Stomach smooth muscle (tissue), 2 donors: ENCODE results near the gene RMC1.
"Not testable (repeated sequence)": the region's sequence is repeated elsewhere in the genome, so short reads cannot be mapped to it uniquely, and the experiment has no call there.

ENCODE experiments used
- H3K27ac ChIP-seq: one replicate; pipeline ENCODE4 v1.7.0; 2013; ENCODE audit warnings: mild to moderate bottlenecking, low read length, inconsistent platforms
- H3K27me3 ChIP-seq, 2 donors: one replicate each; pipeline ENCODE4 v1.7.0; 2013; ENCODE audit warnings: low read length in 2 of 2; ENCODE audit not compliant: insufficient read depth in 2 of 2, control insufficient read depth in 1 of 2
- H3K36me3 ChIP-seq, 2 donors: one replicate each; pipeline ENCODE4 v1.7.0; 2013; ENCODE audit warnings: low read length in 2 of 2; ENCODE audit not compliant: control insufficient read depth in 2 of 2, insufficient read depth in 2 of 2
- H3K4me1 ChIP-seq: one replicate; pipeline ENCODE4 v1.7.0; 2013; ENCODE audit warnings: low read length; ENCODE audit not compliant: control insufficient read depth, insufficient read depth
- H3K4me3 ChIP-seq, 2 donors: one replicate each; pipeline ENCODE4 v1.7.0; 2013; ENCODE audit warnings: low read length in 2 of 2
- H3K9ac ChIP-seq, 2 donors: one replicate each; pipeline ENCODE4 v1.7.0; 2013; ENCODE audit warnings: low read length in 2 of 2, mild to moderate bottlenecking in 1 of 2
- H3K9me3 ChIP-seq, 2 donors: one replicate each; pipeline ENCODE4 v1.7.0; 2013; ENCODE audit warnings: low read length in 2 of 2; ENCODE audit not compliant: control insufficient read depth in 2 of 2
- donor health status: healthy.
- donor health status: Pancreatic carcinoma.

RMC1 gene

GRCh38 chr18:23498877-23499276, 4.4 kb upstream of the RMC1 start:
- Histone ChIP-seq H3K27me3 (no peaks in the 10 kb centered on the region), H3K4me1 (peaks cover 5% of the 10 kb centered on the region), H3K36me3 (no peaks in the 10 kb centered on the region), H3K4me3 (no peak overlapping the region), H3K9ac (no peak overlapping the region), H3K27ac (no peak overlapping the region), H3K9me3 (no peaks in the 10 kb centered on the region)

- no peak overlapping the region for H3K27ac ChIP-seq
- H3K9ac ChIP-seq = no peak overlapping the region
- no peaks in the 10 kb centered on the region for H3K36me3 ChIP-seq
Measured at GRCh38 chr18:23499291-23499781, 4.0 kb upstream of the RMC1 start.

DNA sequence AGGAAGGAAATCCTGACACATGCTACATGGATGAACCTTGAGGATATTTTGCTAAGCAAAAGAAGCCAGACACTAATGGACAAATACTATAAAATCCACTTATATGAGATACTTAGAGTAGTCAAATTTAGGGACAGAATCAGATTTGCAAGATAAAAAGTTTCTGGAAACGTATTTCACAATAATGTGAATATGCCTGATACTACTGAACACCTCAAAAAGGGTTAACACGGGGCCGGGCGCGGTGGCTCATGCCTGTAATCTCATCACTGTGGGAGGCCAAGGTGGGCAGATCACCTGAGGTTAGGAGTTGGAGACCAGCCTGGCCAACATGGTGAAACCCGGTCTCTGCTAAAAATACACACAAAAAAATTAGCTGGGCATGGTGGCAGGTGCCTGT, 1.7 kb upstream of the RMC1 start:
- no peaks in the 10 kb centered on the region for H3K36me3 ChIP-seq
- H3K27me3 ChIP-seq = no peaks in the 10 kb centered on the region
- H3K9ac ChIP-seq = no peak overlapping the region
- no peak overlapping the region for H3K27ac ChIP-seq
- H3K4me3 ChIP-seq = no peak overlapping the region
- no peaks in the 10 kb centered on the region for H3K9me3 ChIP-seq
- peaks cover 19% of the 10 kb centered on the region for H3K4me1 ChIP-seq

More at GRCh38 chr18:23499291-23499781, 4.0 kb upstream of the RMC1 start:
- no peaks in the 10 kb centered on the region for H3K9me3 ChIP-seq
- no peak overlapping the region for H3K4me3 ChIP-seq
- peaks cover 7% of the 10 kb centered on the region for H3K4me1 ChIP-seq
- no peaks in the 10 kb centered on the region for H3K27me3 ChIP-seq

- no peaks in the 10 kb centered on the region for H3K9me3 ChIP-seq
- no peaks in the 10 kb centered on the region for H3K27me3 ChIP-seq
- peak overlapping the region; percentile 82 for H3K27ac ChIP-seq
- H3K4me1 ChIP-seq = peaks cover 19% of the 10 kb centered on the region
- H3K4me3 ChIP-seq = peak overlapping the region; percentile 75 to 90
- H3K9ac ChIP-seq = peak overlapping the region; percentile 84 to 88
- no peaks in the 10 kb centered on the region for H3K36me3 ChIP-seq
Measured at GRCh38 chr18:23502516-23503037, 734 bp upstream of the RMC1 start.

DNA sequence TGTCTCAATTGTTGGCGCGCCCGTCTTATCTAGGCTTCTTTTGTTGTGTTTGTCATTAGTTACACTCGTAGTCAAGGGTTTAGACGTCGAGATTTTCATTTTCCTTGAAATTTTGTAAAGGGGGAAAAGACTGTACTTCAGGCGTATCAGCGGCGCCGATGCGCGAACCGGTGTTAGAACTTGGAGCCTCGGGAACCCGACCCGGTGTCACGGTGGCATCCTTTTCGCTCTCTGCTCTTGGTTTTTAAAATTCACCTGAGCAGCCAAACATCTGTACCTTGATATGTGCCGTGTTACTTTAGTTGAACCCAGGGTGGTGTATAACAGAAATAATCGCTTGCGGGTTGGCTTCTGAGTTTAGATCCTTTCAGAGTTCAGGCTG, 643 bp downstream of the RMC1 start:
- H3K27ac ChIP-seq = no peak overlapping the region
- H3K4me3 ChIP-seq = peak overlapping the region; percentile 63 to 90
- no peaks in the 10 kb centered on the region for H3K27me3 ChIP-seq
- H3K36me3 ChIP-seq = peaks cover 4 to 9% of the 10 kb centered on the region in 2 donors
- peak overlapping the region; percentile 80 to 84 for H3K9ac ChIP-seq
- H3K9me3 ChIP-seq = no peaks in the 10 kb centered on the region
- H3K4me1 ChIP-seq = peaks cover 19% of the 10 kb centered on the region

GRCh38 chr18:23504720-23505119, 1.4 kb downstream of the RMC1 start:
- peak overlapping the region in 1 of 2 donors; percentile 84 for H3K9ac ChIP-seq
- H3K36me3 ChIP-seq = peaks cover 4 to 9% of the 10 kb centered on the region in 2 donors
- peaks cover 19% of the 10 kb centered on the region for H3K4me1 ChIP-seq
- H3K4me3 ChIP-seq = peak overlapping the region; percentile 63 to 90
- no peaks in the 10 kb centered on the region for H3K9me3 ChIP-seq
- H3K27me3 ChIP-seq = no peaks in the 10 kb centered on the region
- H3K27ac ChIP-seq = no peak overlapping the region

GRCh38 chr18:23506393-23506792, 3.1 kb downstream of the RMC1 start:
- Histone ChIP-seq H3K4me3 (no peak overlapping the region), H3K27me3 (no peaks in the 10 kb centered on the region), H3K9me3 (no peaks in the 10 kb centered on the region), H3K27ac (no peak overlapping the region), H3K9ac (no peak overlapping the region), H3K36me3 (peaks cover 4 to 12% of the 10 kb centered on the region in 2 donors), H3K4me1 (peaks cover 19% of the 10 kb centered on the region)

- peaks cover 4 to 18% of the 10 kb centered on the region in 2 donors for H3K36me3 ChIP-seq
- not testable (repeated sequence) for H3K4me3 ChIP-seq, H3K4me1 ChIP-seq, H3K9me3 ChIP-seq, H3K27ac ChIP-seq, H3K27me3 ChIP-seq, H3K9ac ChIP-seq
Measured at GRCh38 chr18:23510923-23511322, 7.6 kb downstream of the RMC1 start.

GRCh38 chr18:23512216-23512615, 8.9 kb downstream of the RMC1 start:
- H3K9me3 ChIP-seq, H3K9ac ChIP-seq, H3K27me3 ChIP-seq, H3K4me3 ChIP-seq, H3K27ac ChIP-seq, H3K4me1 ChIP-seq: not testable (repeated sequence)
- H3K36me3 ChIP-seq = peaks cover 9 to 21% of the 10 kb centered on the region in 2 donors

DNA sequence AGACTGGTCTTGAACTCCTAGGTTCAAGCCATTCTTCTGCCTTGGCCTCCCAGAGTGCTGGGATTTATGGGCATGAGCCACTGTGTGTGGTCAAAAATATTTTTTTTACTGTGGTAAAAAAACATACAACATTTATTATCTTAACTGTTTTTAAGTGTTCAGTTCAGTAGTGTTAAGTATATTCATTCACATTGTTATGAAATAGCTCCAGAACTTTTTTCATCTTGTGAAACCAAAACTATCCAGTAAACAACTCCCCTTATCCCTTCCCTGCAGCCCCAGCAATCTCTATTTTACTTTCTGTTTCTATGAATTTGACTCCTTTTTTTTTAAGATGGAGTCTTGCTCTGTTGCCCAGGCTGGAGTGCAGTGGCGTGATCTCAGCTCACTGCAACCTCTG, 9.3 kb downstream of the RMC1 start:
- H3K9me3 ChIP-seq = no peaks in the 10 kb centered on the region
- no peaks in the 10 kb centered on the region for H3K27me3 ChIP-seq
- no peak overlapping the region for H3K4me3 ChIP-seq
- no peaks in the 10 kb centered on the region for H3K4me1 ChIP-seq
- H3K9ac ChIP-seq = no peak overlapping the region
- no peak overlapping the region for H3K27ac ChIP-seq
- peaks cover 11 to 21% of the 10 kb centered on the region in 2 donors for H3K36me3 ChIP-seq

GRCh38 chr18:23515911-23516546, 12.7 kb downstream of the RMC1 start:
- no peak overlapping the region for H3K4me3 ChIP-seq
- no peak overlapping the region for H3K9ac ChIP-seq
- no peak overlapping the region for H3K27ac ChIP-seq
- peaks cover 22 to 27% of the 10 kb centered on the region in 2 donors for H3K36me3 ChIP-seq
- H3K27me3 ChIP-seq = no peaks in the 10 kb centered on the region
- no peaks in the 10 kb centered on the region for H3K9me3 ChIP-seq
- no peaks in the 10 kb centered on the region for H3K4me1 ChIP-seq
